Activated CD4-positive, CD25-positive, alpha-beta regulatory T cell (primary cell): ENCODE data around the gene FAM72A.
"Not testable (repeated sequence)": the region's sequence is repeated elsewhere in the genome, so short reads cannot be mapped to it uniquely, and the experiment has no call there.

ENCODE experiments used
- DNase-seq, 4 experiments: peaks; one replicate each; lab custom pipeline; 2025; lab: John Stamatoyannopoulos, UW

The FAM72A gene

GRCh38 chr1:206169794-206170193 lies 32.8 kb downstream of the FAM72A start:
- not testable (repeated sequence) for DNase-seq

DNA sequence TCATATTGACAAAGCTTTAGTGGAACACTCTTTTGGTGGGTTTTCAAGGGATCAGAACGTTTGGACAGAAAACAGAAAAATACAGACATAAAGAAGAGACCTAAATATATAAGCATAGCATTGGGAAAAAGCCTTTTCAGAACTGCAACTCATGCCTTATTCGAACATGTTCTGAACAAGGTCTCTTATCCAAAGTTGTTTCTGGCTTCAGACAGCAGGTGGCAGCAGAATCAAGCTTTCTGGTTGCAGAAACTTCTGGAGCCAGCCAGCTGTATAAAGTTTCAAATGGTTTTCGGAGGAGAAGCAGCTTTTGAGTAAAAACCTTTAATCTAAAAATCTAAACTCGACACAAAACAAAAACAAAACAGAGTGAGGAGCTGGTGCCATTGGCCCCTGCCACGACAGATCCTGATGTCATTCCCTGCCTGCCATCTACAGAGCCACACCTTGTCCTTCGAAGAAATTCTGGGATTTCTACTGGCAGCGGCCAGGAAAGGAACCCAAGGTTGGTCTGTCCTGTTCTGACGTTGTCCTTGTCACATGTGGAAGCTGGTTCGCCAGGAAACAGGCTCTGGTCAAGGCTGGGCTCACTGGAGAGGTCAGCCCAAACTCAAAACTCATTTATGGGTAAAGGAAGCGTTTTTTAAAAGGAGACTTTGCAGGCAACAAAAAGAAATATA lies 35.1 kb downstream of the FAM72A start:
- DNase-seq, result not testable (repeated sequence)

GRCh38 chr1:206145771-206146290 lies 56.8 kb downstream of the FAM72A start:
- DNase-seq, result no peak

- DNase-seq, result no peak
These were observed 58.0 kb downstream of the FAM72A start for GRCh38 chr1:206144605-206145004.

- no peak for DNase-seq
These were observed 59.0 kb downstream of the FAM72A start for GRCh38 chr1:206143537-206144172.

GRCh38 chr1:206142770-206143169 lies 59.9 kb downstream of the FAM72A start:
- no peak for DNase-seq

GRCh38 chr1:206142011-206142410 lies 60.6 kb downstream of the FAM72A start:
- no peak for DNase-seq

DNA sequence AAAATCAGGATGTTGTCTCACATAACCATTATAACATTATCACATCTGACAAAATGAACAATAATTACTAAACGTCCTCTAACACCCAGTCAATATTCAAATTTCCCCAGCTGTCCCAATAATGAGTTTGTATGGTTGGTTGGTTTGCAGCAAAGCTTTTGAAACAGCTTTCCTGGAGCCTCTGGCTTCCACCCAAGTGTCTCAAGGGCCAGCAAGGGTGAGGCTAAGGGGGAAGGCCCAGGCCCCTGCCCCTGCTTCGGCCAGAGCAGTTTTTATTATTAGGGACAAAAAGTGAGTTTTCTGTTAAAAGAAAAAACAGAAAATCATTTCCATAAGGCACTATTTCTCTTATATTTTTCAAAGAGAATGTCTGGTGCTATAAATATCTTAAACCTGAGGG lies 66.4 kb downstream of the FAM72A start:
- no peak for DNase-seq
